OCI-LY1 (cell line): ENCODE data around the gene RHCE.
"Not testable (repeated sequence)": the region's sequence is repeated elsewhere in the genome, so short reads cannot be mapped to it uniquely, and the experiment has no call there.

Experiments used
- EZH2 ChIP-seq: fragments of 200-600 bp; sonication (generic), shearing (Covaris generic); IDR thresholded peaks from 2 replicates; pipeline ENCODE4 v1.8.0; 2017; ENCODE audit warnings: borderline replicate concordance, mixed run types, mild to moderate bottlenecking, antibody characterized with exemption, low read length, moderate library complexity, mixed read lengths
- TF ChIP-seq, protein P1 (sequence below): fragments of 200-600 bp; sonication (generic), shearing (Covaris generic); IDR thresholded peaks from 2 replicates; pipeline ENCODE4 v1.5.1; 2017; ENCODE audit warnings: mild to moderate bottlenecking, antibody characterized with exemption, low read length, moderate library complexity, mixed read lengths

DNA sequence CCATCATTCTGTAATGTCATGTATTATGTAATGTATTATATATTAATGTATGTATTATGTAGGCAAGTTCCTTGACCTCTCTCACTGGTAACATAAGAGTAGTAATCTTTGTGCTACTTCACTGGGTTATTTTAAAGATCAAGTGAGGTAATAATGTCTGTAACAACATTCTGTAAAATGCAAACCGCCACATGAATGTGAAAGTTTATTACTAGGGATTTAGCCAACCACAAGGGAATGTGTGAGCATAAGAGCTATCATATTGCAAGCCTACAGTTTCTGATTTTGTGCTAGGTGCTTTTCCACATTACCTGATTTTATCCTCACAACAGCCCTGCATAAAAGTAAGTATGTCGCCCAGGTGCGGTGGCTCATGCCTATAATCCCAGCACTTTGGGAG lies 96.2 kb downstream of the RHCE start:
- TF ChIP-seq EZH2 = not testable (repeated sequence)
- TF ChIP-seq, protein P1, sequence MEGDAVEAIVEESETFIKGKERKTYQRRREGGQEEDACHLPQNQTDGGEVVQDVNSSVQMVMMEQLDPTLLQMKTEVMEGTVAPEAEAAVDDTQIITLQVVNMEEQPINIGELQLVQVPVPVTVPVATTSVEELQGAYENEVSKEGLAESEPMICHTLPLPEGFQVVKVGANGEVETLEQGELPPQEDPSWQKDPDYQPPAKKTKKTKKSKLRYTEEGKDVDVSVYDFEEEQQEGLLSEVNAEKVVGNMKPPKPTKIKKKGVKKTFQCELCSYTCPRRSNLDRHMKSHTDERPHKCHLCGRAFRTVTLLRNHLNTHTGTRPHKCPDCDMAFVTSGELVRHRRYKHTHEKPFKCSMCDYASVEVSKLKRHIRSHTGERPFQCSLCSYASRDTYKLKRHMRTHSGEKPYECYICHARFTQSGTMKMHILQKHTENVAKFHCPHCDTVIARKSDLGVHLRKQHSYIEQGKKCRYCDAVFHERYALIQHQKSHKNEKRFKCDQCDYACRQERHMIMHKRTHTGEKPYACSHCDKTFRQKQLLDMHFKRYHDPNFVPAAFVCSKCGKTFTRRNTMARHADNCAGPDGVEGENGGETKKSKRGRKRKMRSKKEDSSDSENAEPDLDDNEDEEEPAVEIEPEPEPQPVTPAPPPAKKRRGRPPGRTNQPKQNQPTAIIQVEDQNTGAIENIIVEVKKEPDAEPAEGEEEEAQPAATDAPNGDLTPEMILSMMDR = not testable (repeated sequence)
